ENCODE data around the gene IRAK1.
A peak's percentile ranks its signal among the peaks of the same experiment; 100 is the strongest.
"Not testable (repeated sequence)": the region's sequence is repeated elsewhere in the genome, so short reads cannot be mapped to it uniquely, and the experiment has no call there.

IRAK1 gene

GRCh38 chrX:153993978-153994377 is 25.7 kb downstream of the IRAK1 start:
- DNase-seq: no peak

- DNase-seq: no peak
These were observed 26.6 kb downstream of the IRAK1 start for GRCh38 chrX:153993079-153993478.

GRCh38 chrX:153992180-153992579 is 27.5 kb downstream of the IRAK1 start:
- no peak for DNase-seq

- no peak for DNase-seq
These were observed 28.6 kb downstream of the IRAK1 start for GRCh38 chrX:153991013-153991580.

GRCh38 chrX:153989973-153990655 is 29.6 kb downstream of the IRAK1 start:
- DNase-seq: no peak

- no peak for DNase-seq
These were observed 31.2 kb downstream of the IRAK1 start for GRCh38 chrX:153988493-153988892.

GRCh38 chrX:153984351-153985178 is 35.1 kb downstream of the IRAK1 start:
- no peak for DNase-seq

GRCh38 chrX:153983321-153983801 is 36.3 kb downstream of the IRAK1 start:
- DNase-seq: no peak

GRCh38 chrX:153981771-153982533 is 37.8 kb downstream of the IRAK1 start:
- DNase-seq: peak; percentile 70 to 71

GRCh38 chrX:153981231-153981630 is 38.5 kb downstream of the IRAK1 start:
- DNase-seq: no peak

GRCh38 chrX:153980394-153980793 is 39.3 kb downstream of the IRAK1 start:
- not testable (repeated sequence) for DNase-seq

- DNase-seq: no peak
These were observed 44.9 kb downstream of the IRAK1 start for GRCh38 chrX:153974726-153975286.

GRCh38 chrX:153974003-153974725 is 45.5 kb downstream of the IRAK1 start:
- no peak for DNase-seq

- no peak for DNase-seq
These were observed 46.3 kb downstream of the IRAK1 start for GRCh38 chrX:153973127-153974002.

- DNase-seq: peak; percentile 58 to 61
These were observed 47.2 kb downstream of the IRAK1 start, which contains the start of gene TMEM187 for GRCh38 chrX:153972368-153973126. TMEM187 (plus strand) TSS chrX:153972754; CDS start chrX:153982063, 9,309 bp downstream.

GRCh38 chrX:153971450-153972367 is 48.0 kb downstream of the IRAK1 start, which contains the start of gene HCFC1:
HCFC1 (minus strand) TSS chrX:153971818; CDS start chrX:153970840, 978 bp downstream.
- peak; percentile 65 to 70 for DNase-seq

- DNase-seq: peak; percentile 52 to 57
These were observed 48.6 kb downstream of the IRAK1 start for GRCh38 chrX:153971124-153971449.

GRCh38 chrX:153970357-153971123 is 49.2 kb downstream of the IRAK1 start:
- peak; percentile 24 to 42 for DNase-seq
